ENCODE data around the gene SDHA. TPM values are rescaled to one million over a fixed set of nuclear protein-coding genes. Genes with fewer than 3 reads are reported as not detected.

SDHA gene
- polyA plus RNA-seq, 2 donors, result 43.7 to 63.1 TPM

DNA sequence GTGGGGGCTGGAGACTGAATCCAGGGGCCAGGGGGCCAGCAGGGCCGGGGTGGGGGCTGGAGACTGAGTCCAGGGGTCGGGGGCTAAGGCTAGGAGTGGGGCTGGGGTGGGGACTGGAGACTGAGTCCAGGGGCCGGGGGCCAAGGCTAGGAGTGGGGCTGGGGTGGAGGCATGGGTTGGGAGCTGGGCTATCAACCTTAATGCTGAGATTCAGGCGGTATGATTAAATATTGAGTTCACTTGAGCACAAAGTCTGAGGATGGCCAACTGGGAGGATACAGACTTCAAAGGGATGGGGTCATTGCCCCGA is 43.9 kb upstream of the SDHA start:
- no peaks in the 10 kb centered on the region for H3K36me3 ChIP-seq (ENCODE audit: control insufficient read depth in 2 of 2, insufficient read depth in 2 of 2, low read length in 1 of 2)
- H3K9me3 ChIP-seq (ENCODE audit: control insufficient read depth in 2 of 2, insufficient read depth in 1 of 2, low read depth in 1 of 2, low read length in 1 of 2), result no peaks in the 10 kb centered on the region
- no peak overlapping the region for H3K4me3 ChIP-seq (ENCODE audit: low read depth in 1 of 2, low read length in 2 of 2)
- no peaks in the 10 kb centered on the region for H3K27me3 ChIP-seq (ENCODE audit: control insufficient read depth in 1 of 2, insufficient read depth in 2 of 2, low read length in 2 of 2)
- WGBS, 2 donors, result 83 to 84% methylated on average over 5 of the region's 5 CpGs
- no peak overlapping the region for H3K27ac ChIP-seq (ENCODE audit: low read depth in 2 of 2, low read length in 1 of 2)
- no peaks in the 10 kb centered on the region for H3K4me1 ChIP-seq (ENCODE audit: control insufficient read depth in 2 of 2, insufficient read depth in 2 of 2, low read length in 1 of 2)

DNA sequence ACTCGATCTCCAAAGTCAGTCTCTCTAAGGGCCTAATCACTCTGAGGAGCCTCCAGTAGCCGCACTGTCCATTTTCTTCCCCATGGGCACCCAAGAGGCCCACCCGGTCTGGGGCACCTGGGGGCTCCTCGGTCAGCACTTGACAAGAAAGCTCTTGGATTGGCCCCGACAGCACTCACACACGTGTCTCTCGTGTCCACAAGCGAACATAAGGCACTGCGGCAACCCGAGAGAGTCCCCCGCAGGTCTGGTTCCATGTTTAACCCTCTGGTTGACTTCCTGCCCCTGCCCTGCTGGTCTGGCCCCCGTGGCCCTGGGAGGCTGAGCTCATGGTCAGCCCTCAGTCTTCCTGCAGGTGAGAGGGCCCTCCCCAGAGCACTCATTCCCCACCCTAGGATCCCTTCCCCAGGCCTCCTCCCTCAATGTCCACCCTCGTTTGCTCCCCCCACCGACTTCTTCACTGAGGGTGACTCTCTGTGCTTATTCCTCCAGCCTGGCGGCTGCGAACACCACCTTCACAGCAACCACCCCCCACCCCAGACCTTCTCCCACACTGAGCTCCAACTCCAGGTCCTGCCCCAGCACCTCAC is 43.1 kb upstream of the SDHA start:
- Histone ChIP-seq H3K4me3 (ENCODE audit: low read depth in 1 of 2, low read length in 2 of 2) (no peak overlapping the region), H3K9me3 (ENCODE audit: control insufficient read depth in 2 of 2, insufficient read depth in 1 of 2, low read depth in 1 of 2, low read length in 1 of 2) (no peaks in the 10 kb centered on the region), H3K27ac (ENCODE audit: low read depth in 2 of 2, low read length in 1 of 2) (no peak overlapping the region), H3K4me1 (ENCODE audit: control insufficient read depth in 2 of 2, insufficient read depth in 2 of 2, low read length in 1 of 2) (peaks cover 0 to 2% of the 10 kb centered on the region in 2 donors), H3K27me3 (ENCODE audit: control insufficient read depth in 1 of 2, insufficient read depth in 2 of 2, low read length in 2 of 2) (no peaks in the 10 kb centered on the region), H3K36me3 (ENCODE audit: control insufficient read depth in 2 of 2, insufficient read depth in 2 of 2, low read length in 1 of 2) (no peaks in the 10 kb centered on the region)
- 85 to 90% methylated on average over 16 of the region's 16 CpGs for WGBS, 2 donors

DNA sequence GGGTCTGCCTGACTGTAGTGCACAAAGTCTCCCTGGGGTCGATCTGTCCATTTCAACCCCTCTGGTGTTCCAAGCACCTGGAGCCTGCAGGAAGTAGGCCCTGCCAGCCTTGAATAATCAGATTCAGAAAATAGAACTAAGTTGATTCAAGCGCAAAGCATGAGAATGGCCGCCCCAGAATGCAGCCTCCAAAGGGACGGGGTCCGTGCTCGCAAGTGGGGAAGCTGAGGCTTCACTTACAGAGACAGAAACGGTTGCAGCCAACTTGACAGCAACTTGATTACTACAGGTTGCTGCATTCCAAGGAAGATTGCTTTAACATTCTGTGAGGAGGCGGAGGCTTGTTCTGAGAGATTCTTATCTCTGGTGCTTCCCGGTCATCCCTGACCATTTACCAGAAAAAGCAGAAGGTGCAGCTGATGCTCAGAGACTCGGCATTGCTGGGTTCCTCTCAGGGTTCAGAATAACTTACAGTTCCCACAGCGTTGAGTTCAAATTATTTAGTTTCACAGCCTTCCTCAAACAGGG is 41.8 kb upstream of the SDHA start:
- WGBS, 2 donors, result 79 to 84% methylated on average over 11 of the region's 11 CpGs

DNA sequence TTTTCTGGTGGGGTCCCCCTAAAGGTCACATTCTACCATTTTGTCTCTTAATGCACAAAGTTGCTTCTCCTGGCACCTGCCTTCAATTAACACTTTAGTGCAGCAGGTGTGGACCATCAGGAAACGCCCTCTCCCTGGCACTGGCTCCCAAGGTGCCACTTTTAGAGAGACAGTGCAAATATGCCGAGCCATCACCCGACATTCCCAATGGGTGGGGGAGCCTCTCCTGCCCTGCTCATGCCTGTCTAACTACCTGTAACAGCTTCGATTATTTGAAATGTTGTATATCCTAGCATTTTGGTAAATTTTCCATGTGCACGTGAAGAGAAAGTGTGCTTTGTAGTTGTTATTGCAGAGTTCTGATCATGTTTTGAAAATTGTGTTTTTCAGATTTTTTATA is 40.0 kb upstream of the SDHA start:
- Histone ChIP-seq H3K4me1 (ENCODE audit: control insufficient read depth in 2 of 2, insufficient read depth in 2 of 2, low read length in 1 of 2) (peaks cover 0 to 2% of the 10 kb centered on the region in 2 donors), H3K9me3 (ENCODE audit: control insufficient read depth in 2 of 2, insufficient read depth in 1 of 2, low read depth in 1 of 2, low read length in 1 of 2) (no peaks in the 10 kb centered on the region), H3K27ac (ENCODE audit: low read depth in 2 of 2, low read length in 1 of 2) (no peak overlapping the region), H3K36me3 (ENCODE audit: control insufficient read depth in 2 of 2, insufficient read depth in 2 of 2, low read length in 1 of 2) (no peaks in the 10 kb centered on the region), H3K27me3 (ENCODE audit: control insufficient read depth in 1 of 2, insufficient read depth in 2 of 2, low read length in 2 of 2) (no peaks in the 10 kb centered on the region), H3K4me3 (ENCODE audit: low read depth in 1 of 2, low read length in 2 of 2) (no peak overlapping the region)
- WGBS, 2 donors, result 75 to 80% methylated on average over 5 of the region's 5 CpGs

More for the DNA sequence above, 41.8 kb upstream of the SDHA start:
- Histone ChIP-seq H3K27ac (ENCODE audit: low read depth in 2 of 2, low read length in 1 of 2) (no peak overlapping the region), H3K4me3 (ENCODE audit: low read depth in 1 of 2, low read length in 2 of 2) (no peak overlapping the region), H3K4me1 (ENCODE audit: control insufficient read depth in 2 of 2, insufficient read depth in 2 of 2, low read length in 1 of 2) (peaks cover 0 to 2% of the 10 kb centered on the region in 2 donors), H3K9me3 (ENCODE audit: control insufficient read depth in 2 of 2, insufficient read depth in 1 of 2, low read depth in 1 of 2, low read length in 1 of 2) (no peaks in the 10 kb centered on the region), H3K27me3 (ENCODE audit: control insufficient read depth in 1 of 2, insufficient read depth in 2 of 2, low read length in 2 of 2) (no peaks in the 10 kb centered on the region), H3K36me3 (ENCODE audit: control insufficient read depth in 2 of 2, insufficient read depth in 2 of 2, low read length in 1 of 2) (no peaks in the 10 kb centered on the region)

DNA sequence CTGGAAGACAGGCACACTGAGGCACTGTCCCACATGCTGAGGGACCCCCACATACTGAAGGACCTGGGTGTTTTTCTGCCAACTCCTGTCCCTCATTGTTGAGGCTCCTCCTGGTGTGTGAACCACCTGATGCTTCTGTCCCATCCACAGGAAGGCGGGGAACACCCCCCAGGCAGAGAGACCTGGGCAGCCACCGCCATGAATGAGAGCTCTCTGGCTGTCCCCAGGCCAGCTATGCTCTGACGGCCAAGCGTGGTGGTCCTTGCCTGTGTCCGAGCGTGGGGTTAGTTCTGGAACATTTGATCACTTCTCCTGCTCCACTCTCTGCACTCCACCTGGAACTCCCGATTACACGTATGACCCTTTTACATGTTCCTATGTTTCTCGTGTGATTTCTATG is 38.7 kb upstream of the SDHA start:
- Histone ChIP-seq H3K4me1 (ENCODE audit: control insufficient read depth in 2 of 2, insufficient read depth in 2 of 2, low read length in 1 of 2) (peaks cover 0 to 2% of the 10 kb centered on the region in 2 donors), H3K36me3 (ENCODE audit: control insufficient read depth in 2 of 2, insufficient read depth in 2 of 2, low read length in 1 of 2) (no peaks in the 10 kb centered on the region), H3K27ac (ENCODE audit: low read depth in 2 of 2, low read length in 1 of 2) (no peak overlapping the region), H3K9me3 (ENCODE audit: control insufficient read depth in 2 of 2, insufficient read depth in 1 of 2, low read depth in 1 of 2, low read length in 1 of 2) (no peaks in the 10 kb centered on the region), H3K4me3 (ENCODE audit: low read depth in 1 of 2, low read length in 2 of 2) (no peak overlapping the region), H3K27me3 (ENCODE audit: control insufficient read depth in 1 of 2, insufficient read depth in 2 of 2, low read length in 2 of 2) (no peaks in the 10 kb centered on the region)
- 86 to 90% methylated on average over 9 of the region's 9 CpGs for WGBS, 2 donors

DNA sequence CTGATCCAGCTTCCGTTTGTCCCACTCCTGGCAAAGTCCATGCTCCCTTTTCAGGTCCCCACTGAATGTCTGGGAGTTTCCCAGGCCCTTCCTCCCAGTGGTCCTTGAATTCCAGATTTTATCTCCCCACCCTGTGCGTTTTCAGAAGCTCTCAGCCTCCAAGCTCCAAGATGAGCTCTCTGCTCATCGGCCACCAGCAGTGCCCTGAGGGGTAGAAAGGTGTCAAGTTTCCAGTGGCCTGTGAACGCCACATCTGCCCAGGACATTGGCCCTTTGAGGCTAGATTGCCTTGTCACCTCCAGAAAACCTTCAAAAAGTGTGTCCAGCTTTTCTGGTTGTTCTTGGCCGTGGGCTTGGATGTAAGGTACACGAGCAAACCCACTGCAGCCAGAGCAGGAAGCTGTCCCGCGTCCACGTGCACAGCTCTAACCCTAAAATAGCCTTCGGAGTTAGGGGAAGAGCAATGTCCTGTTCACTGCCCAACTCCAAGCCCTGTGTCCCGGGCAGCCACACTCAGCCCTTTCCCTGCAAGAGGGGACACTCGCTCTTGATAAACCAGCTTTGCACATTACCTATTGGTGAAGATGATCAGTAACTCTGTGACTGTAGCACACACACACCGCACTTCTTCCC is 37.7 kb upstream of the SDHA start:
- Histone ChIP-seq H3K9me3 (ENCODE audit: control insufficient read depth in 2 of 2, insufficient read depth in 1 of 2, low read depth in 1 of 2, low read length in 1 of 2) (no peaks in the 10 kb centered on the region), H3K4me1 (ENCODE audit: control insufficient read depth in 2 of 2, insufficient read depth in 2 of 2, low read length in 1 of 2) (peaks cover 0 to 2% of the 10 kb centered on the region in 2 donors), H3K27me3 (ENCODE audit: control insufficient read depth in 1 of 2, insufficient read depth in 2 of 2, low read length in 2 of 2) (no peaks in the 10 kb centered on the region), H3K27ac (ENCODE audit: low read depth in 2 of 2, low read length in 1 of 2) (no peak overlapping the region), H3K4me3 (ENCODE audit: low read depth in 1 of 2, low read length in 2 of 2) (no peak overlapping the region), H3K36me3 (ENCODE audit: control insufficient read depth in 2 of 2, insufficient read depth in 2 of 2, low read length in 1 of 2) (no peaks in the 10 kb centered on the region)
- 73 to 81% methylated on average over 13 of the region's 13 CpGs for WGBS, 2 donors

DNA sequence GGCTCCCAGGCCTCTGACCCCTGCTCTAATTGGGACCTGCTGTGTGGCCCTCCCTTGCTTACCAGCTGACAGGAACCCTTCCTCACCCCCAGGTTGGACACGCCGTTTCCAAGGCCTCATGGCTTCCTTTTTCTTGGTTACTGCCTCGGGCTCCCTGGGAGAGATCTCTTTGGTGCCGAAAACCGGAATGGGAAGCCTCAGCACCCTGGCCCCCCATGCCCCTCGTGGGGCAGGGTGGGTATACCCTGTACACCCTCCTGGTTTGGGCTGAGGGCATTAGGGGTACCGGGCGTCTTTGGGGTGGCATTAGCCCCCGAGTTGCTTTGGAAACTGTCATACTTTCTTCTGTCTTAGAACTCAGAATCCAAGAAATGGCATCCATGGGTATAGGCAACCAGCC is 37.0 kb upstream of the SDHA start:
- Histone ChIP-seq H3K27ac (ENCODE audit: low read depth in 2 of 2, low read length in 1 of 2) (no peak overlapping the region), H3K9me3 (ENCODE audit: control insufficient read depth in 2 of 2, insufficient read depth in 1 of 2, low read depth in 1 of 2, low read length in 1 of 2) (no peaks in the 10 kb centered on the region), H3K4me1 (ENCODE audit: control insufficient read depth in 2 of 2, insufficient read depth in 2 of 2, low read length in 1 of 2) (peaks cover 0 to 2% of the 10 kb centered on the region in 2 donors), H3K36me3 (ENCODE audit: control insufficient read depth in 2 of 2, insufficient read depth in 2 of 2, low read length in 1 of 2) (no peaks in the 10 kb centered on the region), H3K4me3 (ENCODE audit: low read depth in 1 of 2, low read length in 2 of 2) (no peak overlapping the region), H3K27me3 (ENCODE audit: control insufficient read depth in 1 of 2, insufficient read depth in 2 of 2, low read length in 2 of 2) (no peaks in the 10 kb centered on the region)
- 88 to 93% methylated on average over 9 of the region's 9 CpGs for WGBS, 2 donors

DNA sequence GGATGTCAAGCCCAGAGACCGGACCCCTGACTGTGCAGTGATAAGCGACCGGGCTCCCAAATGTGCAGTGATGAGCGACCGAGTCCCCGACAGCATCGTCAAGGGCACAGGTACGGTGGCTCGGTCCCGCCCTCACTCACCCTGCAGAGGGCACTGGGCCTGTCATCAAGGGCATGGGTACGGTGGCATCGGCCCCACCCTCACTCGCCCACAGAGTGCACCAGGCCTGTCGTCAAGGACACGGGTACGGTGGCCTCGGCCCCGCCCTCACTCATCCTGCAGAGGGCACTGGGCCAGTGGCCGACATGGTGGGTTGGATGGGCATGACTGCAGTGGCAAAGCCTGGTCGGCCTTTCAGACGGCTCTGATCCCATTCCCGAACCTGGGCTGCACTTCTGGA is 36.6 kb upstream of the SDHA start:
- H3K36me3 ChIP-seq (ENCODE audit: control insufficient read depth in 2 of 2, insufficient read depth in 2 of 2, low read length in 1 of 2), result no peaks in the 10 kb centered on the region

DNA sequence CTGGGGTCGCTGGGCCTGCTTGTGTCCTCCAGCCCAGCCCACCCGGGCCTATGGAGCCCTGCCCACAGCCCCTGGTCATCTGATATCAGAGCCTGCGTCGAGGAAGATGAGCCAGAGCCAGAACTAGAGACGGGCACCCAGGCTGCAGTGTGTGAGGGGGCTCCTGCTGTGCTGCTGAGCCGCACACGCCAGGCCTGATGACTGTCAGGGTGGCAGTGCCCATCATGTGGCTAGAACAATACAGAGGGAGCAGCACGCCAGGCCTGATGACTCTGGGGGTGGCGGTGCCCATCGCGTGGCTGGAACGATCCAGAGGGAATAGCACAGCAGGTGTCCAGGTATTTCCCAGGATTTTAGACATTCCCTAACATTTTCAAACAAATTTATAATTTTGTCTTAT is 36.0 kb upstream of the SDHA start:
- Histone ChIP-seq H3K36me3 (ENCODE audit: control insufficient read depth in 2 of 2, insufficient read depth in 2 of 2, low read length in 1 of 2) (no peaks in the 10 kb centered on the region), H3K4me3 (ENCODE audit: low read depth in 1 of 2, low read length in 2 of 2) (no peak overlapping the region), H3K27me3 (ENCODE audit: control insufficient read depth in 1 of 2, insufficient read depth in 2 of 2, low read length in 2 of 2) (no peaks in the 10 kb centered on the region), H3K27ac (ENCODE audit: low read depth in 2 of 2, low read length in 1 of 2) (no peak overlapping the region), H3K4me1 (ENCODE audit: control insufficient read depth in 2 of 2, insufficient read depth in 2 of 2, low read length in 1 of 2) (peaks cover 0 to 2% of the 10 kb centered on the region in 2 donors), H3K9me3 (ENCODE audit: control insufficient read depth in 2 of 2, insufficient read depth in 1 of 2, low read depth in 1 of 2, low read length in 1 of 2) (no peaks in the 10 kb centered on the region)
- 95% methylated on average over 12 of the region's 12 CpGs for WGBS, 2 donors

More for the DNA sequence above, 36.6 kb upstream of the SDHA start:
- Histone ChIP-seq H3K4me3 (ENCODE audit: low read depth in 1 of 2, low read length in 2 of 2) (no peak overlapping the region), H3K9me3 (ENCODE audit: control insufficient read depth in 2 of 2, insufficient read depth in 1 of 2, low read depth in 1 of 2, low read length in 1 of 2) (no peaks in the 10 kb centered on the region), H3K4me1 (ENCODE audit: control insufficient read depth in 2 of 2, insufficient read depth in 2 of 2, low read length in 1 of 2) (peaks cover 0 to 2% of the 10 kb centered on the region in 2 donors), H3K27ac (ENCODE audit: low read depth in 2 of 2, low read length in 1 of 2) (no peak overlapping the region), H3K27me3 (ENCODE audit: control insufficient read depth in 1 of 2, insufficient read depth in 2 of 2, low read length in 2 of 2) (no peaks in the 10 kb centered on the region)
- 88 to 90% methylated on average over 22 of the region's 22 CpGs for WGBS, 2 donors

DNA sequence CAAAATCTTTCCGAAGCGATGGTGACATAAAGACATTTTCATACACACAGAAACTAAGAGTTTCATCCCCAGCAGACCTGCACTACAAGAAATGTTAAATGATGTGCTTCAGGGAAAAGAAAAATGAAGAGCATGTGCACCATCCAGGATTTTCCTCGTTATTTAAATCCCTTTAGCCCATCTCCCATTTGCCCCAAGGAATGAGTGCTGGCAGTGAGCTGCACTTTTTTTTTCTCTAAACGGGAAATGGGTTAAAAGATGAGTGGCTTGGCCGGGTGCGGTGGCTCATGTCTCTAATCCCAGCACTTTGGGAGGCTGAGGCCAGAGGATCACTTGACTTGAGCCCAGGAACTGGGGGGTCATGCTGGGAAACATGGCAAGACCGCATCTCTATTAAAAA is 33.6 kb upstream of the SDHA start:
- Histone ChIP-seq H3K4me1 (ENCODE audit: control insufficient read depth in 2 of 2, insufficient read depth in 2 of 2, low read length in 1 of 2) (peaks cover under 1 to 2% of the 10 kb centered on the region in 2 donors), H3K27ac (ENCODE audit: low read depth in 2 of 2, low read length in 1 of 2) (no peak overlapping the region), H3K27me3 (ENCODE audit: control insufficient read depth in 1 of 2, insufficient read depth in 2 of 2, low read length in 2 of 2) (no peaks in the 10 kb centered on the region), H3K4me3 (ENCODE audit: low read depth in 1 of 2, low read length in 2 of 2) (no peak overlapping the region), H3K36me3 (ENCODE audit: control insufficient read depth in 2 of 2, insufficient read depth in 2 of 2, low read length in 1 of 2) (no peaks in the 10 kb centered on the region), H3K9me3 (ENCODE audit: control insufficient read depth in 2 of 2, insufficient read depth in 1 of 2, low read depth in 1 of 2, low read length in 1 of 2) (no peaks in the 10 kb centered on the region)
- 45 to 71% methylated on average over 7 of the region's 7 CpGs for WGBS, 2 donors

Measured in esophagus (tissue), 2 donors.